HEK293 (cell line): Measurements from ENCODE around the gene HOXB7.
A peak's percentile ranks its signal among the peaks of the same experiment; 100 is the strongest.

Source experiments
- HOXC10 ChIP-seq: sonication (generic); formaldehyde crosslinking; IDR thresholded peaks from 2 replicates; pipeline ENCODE4 v1.8.1; 2023; ENCODE audit warnings: mild to moderate bottlenecking, missing genetic modification reagents
- KLF7 ChIP-seq: fragments of 450-650 bp; formaldehyde crosslinking; IDR thresholded peaks from 2 replicates; pipeline ENCODE4 v1.5.1; 2016; ENCODE audit warnings: missing biosample characterization, missing genetic modification characterization, borderline replicate concordance
- KLF8 ChIP-seq: fragments of 450-650 bp; formaldehyde crosslinking; IDR thresholded peaks from 2 replicates; pipeline ENCODE4 v1.5.1; 2016; ENCODE audit warnings: missing biosample characterization, missing genetic modification characterization
- PRDM1 ChIP-seq: fragments of 450-650 bp; formaldehyde crosslinking; IDR thresholded peaks from 2 replicates; pipeline ENCODE4; 2016; ENCODE audit warnings: missing biosample characterization, missing genetic modification characterization
- RBAK ChIP-seq: fragments of 450-650 bp; formaldehyde crosslinking; IDR thresholded peaks from 2 replicates; pipeline ENCODE4 v1.5.1; 2016; ENCODE audit warnings: missing biosample characterization, missing genetic modification characterization
- ZBTB1 ChIP-seq: fragments of 450-650 bp; formaldehyde crosslinking; IDR thresholded peaks from 2 replicates; pipeline ENCODE4 v1.5.1; 2016; ENCODE audit warnings: missing biosample characterization, missing genetic modification characterization
- ZBTB11 ChIP-seq: fragments of 450-650 bp; formaldehyde crosslinking; conservative IDR thresholded peaks from 2 replicates; pipeline ENCODE4 v1.5.1; 2016; ENCODE audit warnings: low read depth, missing biosample characterization, missing genetic modification characterization
- ZBTB20 ChIP-seq: fragments of 450-650 bp; formaldehyde crosslinking; IDR thresholded peaks from 2 replicates; pipeline ENCODE4 v1.5.1; 2016; ENCODE audit warnings: missing biosample characterization, missing genetic modification characterization
- ZBTB21 ChIP-seq: fragments of 450-650 bp; formaldehyde crosslinking; IDR thresholded peaks from 2 replicates; pipeline ENCODE4 v1.5.1; 2017; ENCODE audit warnings: missing biosample characterization, missing genetic modification characterization
- ZBTB49 ChIP-seq: fragments of 450-650 bp; formaldehyde crosslinking; IDR thresholded peaks from 2 replicates; pipeline ENCODE4 v1.5.1; 2016; ENCODE audit warnings: missing biosample characterization, missing genetic modification characterization, low read depth
- ZNF10 ChIP-seq: fragments of 450-650 bp; formaldehyde crosslinking; IDR thresholded peaks from 2 replicates; pipeline ENCODE4 v1.5.1; 2017; ENCODE audit warnings: missing biosample characterization, missing genetic modification characterization
- ZNF214 ChIP-seq: fragments of 450-650 bp; formaldehyde crosslinking; IDR thresholded peaks from 2 replicates; pipeline ENCODE4 v1.5.1; 2017; ENCODE audit warnings: missing biosample characterization, mild to moderate bottlenecking, missing genetic modification characterization, borderline replicate concordance
- ZNF23 ChIP-seq: fragments of 450-650 bp; formaldehyde crosslinking; IDR thresholded peaks from 2 replicates; pipeline ENCODE4 v1.5.1; 2016; ENCODE audit warnings: missing biosample characterization, missing genetic modification characterization, borderline replicate concordance
- ZNF311 ChIP-seq: fragments of 450-650 bp; formaldehyde crosslinking; IDR thresholded peaks from 2 replicates; pipeline ENCODE4 v1.5.1; 2017; ENCODE audit warnings: missing biosample characterization, missing genetic modification characterization, borderline replicate concordance
- ZNF362 ChIP-seq: fragments of 450-650 bp; formaldehyde crosslinking; IDR thresholded peaks from 2 replicates; pipeline ENCODE4 v1.5.1; 2016; ENCODE audit warnings: missing biosample characterization, missing genetic modification characterization
- ZNF404 ChIP-seq: fragments of 450-650 bp; formaldehyde crosslinking; IDR thresholded peaks from 2 replicates; pipeline ENCODE4 v1.5.1; 2017; ENCODE audit warnings: missing biosample characterization, missing genetic modification characterization
- ZNF449 ChIP-seq: fragments of 450-650 bp; formaldehyde crosslinking; IDR thresholded peaks from 2 replicates; pipeline ENCODE4 v1.5.1; 2017; ENCODE audit warnings: missing biosample characterization, mild to moderate bottlenecking, missing genetic modification characterization, moderate library complexity
- ZNF48 ChIP-seq: fragments of 450-650 bp; formaldehyde crosslinking; IDR thresholded peaks from 2 replicates; pipeline ENCODE4 v1.5.1; 2016; ENCODE audit warnings: missing biosample characterization, missing genetic modification characterization
- ZNF621 ChIP-seq: fragments of 450-650 bp; formaldehyde crosslinking; IDR thresholded peaks from 2 replicates; pipeline ENCODE4 v1.5.1; 2017; ENCODE audit warnings: missing biosample characterization, missing genetic modification characterization
- ZNF623 ChIP-seq: fragments of 450-650 bp; formaldehyde crosslinking; IDR thresholded peaks from 2 replicates; pipeline ENCODE4 v1.5.1; 2016; ENCODE audit warnings: missing biosample characterization, missing genetic modification characterization
- ZNF626 ChIP-seq: fragments of 450-650 bp; sonication (Bioruptor Pico); formaldehyde crosslinking; IDR thresholded peaks from 2 replicates; pipeline ENCODE4 v1.5.1; 2018; ENCODE audit warnings: missing biosample characterization, missing genetic modification characterization, inconsistent platforms
- ZNF654 ChIP-seq: fragments of 450-650 bp; formaldehyde crosslinking; IDR thresholded peaks from 2 replicates; pipeline ENCODE4 v1.5.1; 2016; ENCODE audit warnings: low read depth, missing biosample characterization, missing genetic modification characterization
- ZNF843 ChIP-seq: fragments of 450-650 bp; formaldehyde crosslinking; IDR thresholded peaks from 2 replicates; pipeline ENCODE4 v1.5.1; 2016; ENCODE audit warnings: missing biosample characterization, missing genetic modification characterization
- ZSCAN5A ChIP-seq: fragments of 450-650 bp; formaldehyde crosslinking; IDR thresholded peaks from 2 replicates; pipeline ENCODE4 v1.5.1; 2016; ENCODE audit warnings: missing biosample characterization, missing genetic modification characterization
- ZXDB ChIP-seq: fragments of 450-650 bp; formaldehyde crosslinking; IDR thresholded peaks from 2 replicates; pipeline ENCODE4 v1.5.1; 2016; ENCODE audit warnings: missing biosample characterization, missing genetic modification characterization
- TF ChIP-seq, protein P1 (sequence below): fragments of 450-650 bp; formaldehyde crosslinking; IDR thresholded peaks from 2 replicates; pipeline ENCODE4 v1.5.1; 2016; ENCODE audit warnings: missing biosample characterization, missing genetic modification characterization
- TF ChIP-seq, protein P2 (sequence below): fragments of 450-650 bp; formaldehyde crosslinking; IDR thresholded peaks from 2 replicates; pipeline ENCODE4 v1.5.1; 2017; ENCODE audit warnings: missing biosample characterization, missing genetic modification characterization

Gene HOXB7

DNA sequence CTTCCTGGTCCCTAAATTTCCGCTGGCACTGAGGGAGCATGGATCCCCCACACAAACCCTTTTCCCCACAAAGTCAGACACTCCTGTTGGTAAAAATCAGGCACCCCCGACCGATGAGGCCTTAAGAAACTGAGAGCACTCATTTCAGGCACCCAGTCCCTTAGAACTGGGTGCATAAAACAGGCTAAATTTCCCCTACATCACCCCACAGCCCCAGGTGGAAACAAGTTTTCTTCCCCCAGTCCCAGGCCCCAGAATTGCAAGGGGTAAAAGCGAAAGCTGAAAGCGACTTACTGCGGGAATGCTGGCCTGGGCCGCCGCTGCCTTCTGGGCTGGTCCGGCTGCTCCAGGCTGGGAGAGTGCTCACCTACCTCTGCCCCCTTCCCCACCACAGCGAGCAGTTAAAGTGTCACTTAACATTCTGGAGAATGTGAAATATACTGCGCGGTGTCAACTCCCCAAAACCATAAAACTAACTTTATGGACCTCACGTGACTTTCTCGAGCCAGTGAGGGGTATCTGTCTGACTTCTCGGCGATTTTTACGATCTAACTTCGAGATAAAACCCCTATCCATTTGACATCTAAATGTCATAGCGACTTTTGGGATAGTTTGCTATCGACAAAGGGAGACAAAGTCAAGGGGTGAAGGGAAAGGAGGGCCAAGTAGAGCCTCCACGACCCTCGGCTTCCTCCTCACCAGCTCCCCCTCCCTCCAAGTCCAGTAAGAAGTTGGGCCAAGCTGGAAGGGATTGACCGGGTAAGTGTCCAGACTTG is 20.8 kb downstream of the HOXB7 start, which contains the start of gene HOXB3 (continued):
- TF ChIP-seq ZBTB49 (tag by site-specific recombination) (no peak), HOXC10 (CRISPR knock-in tag) (no peak), ZNF843 (tag by site-specific recombination) (peak; percentile 99), ZNF10 (peak; percentile 72), KLF8 (peak; percentile 72), ZNF404 (tag by site-specific recombination) (no peak), ZNF623 (no peak), ZSCAN5A (tag by site-specific recombination) (no peak), PRDM1 (tag by site-specific recombination) (peak; percentile 97), ZNF626 (tag by site-specific recombination) (no peak), KLF7 (tag by site-specific recombination) (peak; percentile 80; the same call in 1 of the 2 replicates), ZNF654 (tag by site-specific recombination) (no peak), ZNF311 (tag by site-specific recombination) (no peak), ZNF449 (0 out of 2 replicates have a peak, but pooled peaks have one; percentile 51), ZNF23 (tag by site-specific recombination) (no peak), ZNF621 (tag by site-specific recombination) (no peak), ZNF362 (tag by site-specific recombination) (no peak), ZXDB (tag by site-specific recombination) (peak; percentile 94), RBAK (tag by site-specific recombination) (no peak), ZNF214 (tag by site-specific recombination) (no peak), ZBTB1 (tag by site-specific recombination) (0 out of 2 replicates have a peak, but pooled peaks have one; percentile 15), ZBTB21 (tag by site-specific recombination) (no peak; the same call in 1 of the 2 replicates), ZBTB11 (tag by site-specific recombination) (peak; percentile 39), ZNF48 (no peak), ZBTB20 (tag by site-specific recombination) (peak; percentile 6)
- TF ChIP-seq, protein P1, sequence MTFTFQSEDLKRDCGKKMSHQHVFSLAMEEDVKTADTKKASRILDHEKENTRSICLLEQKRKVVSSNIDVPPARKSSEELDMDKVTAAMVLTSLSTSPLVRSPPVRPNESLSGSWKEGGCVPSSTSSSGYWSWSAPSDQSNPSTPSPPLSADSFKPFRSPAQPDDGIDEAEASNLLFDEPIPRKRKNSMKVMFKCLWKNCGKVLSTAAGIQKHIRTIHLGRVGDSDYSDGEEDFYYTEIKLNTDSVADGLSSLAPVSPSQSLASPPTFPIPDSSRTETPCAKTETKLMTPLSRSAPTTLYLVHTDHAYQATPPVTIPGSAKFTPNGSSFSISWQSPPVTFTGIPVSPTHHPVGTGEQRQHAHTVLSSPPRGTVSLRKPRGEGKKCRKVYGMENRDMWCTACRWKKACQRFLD, result no peak
- TF ChIP-seq, protein P2, sequence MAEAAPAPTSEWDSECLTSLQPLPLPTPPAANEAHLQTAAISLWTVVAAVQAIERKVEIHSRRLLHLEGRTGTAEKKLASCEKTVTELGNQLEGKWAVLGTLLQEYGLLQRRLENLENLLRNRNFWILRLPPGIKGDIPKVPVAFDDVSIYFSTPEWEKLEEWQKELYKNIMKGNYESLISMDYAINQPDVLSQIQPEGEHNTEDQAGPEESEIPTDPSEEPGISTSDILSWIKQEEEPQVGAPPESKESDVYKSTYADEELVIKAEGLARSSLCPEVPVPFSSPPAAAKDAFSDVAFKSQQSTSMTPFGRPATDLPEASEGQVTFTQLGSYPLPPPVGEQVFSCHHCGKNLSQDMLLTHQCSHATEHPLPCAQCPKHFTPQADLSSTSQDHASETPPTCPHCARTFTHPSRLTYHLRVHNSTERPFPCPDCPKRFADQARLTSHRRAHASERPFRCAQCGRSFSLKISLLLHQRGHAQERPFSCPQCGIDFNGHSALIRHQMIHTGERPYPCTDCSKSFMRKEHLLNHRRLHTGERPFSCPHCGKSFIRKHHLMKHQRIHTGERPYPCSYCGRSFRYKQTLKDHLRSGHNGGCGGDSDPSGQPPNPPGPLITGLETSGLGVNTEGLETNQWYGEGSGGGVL (tag by site-specific recombination), result peak; percentile 63; the same call in 1 of the 2 replicates
